ENCODE measurements around the gene FAM24B.
A peak's percentile ranks its signal among the peaks of the same experiment; 100 is the strongest.
"Not testable (repeated sequence)": the region's sequence is repeated elsewhere in the genome, so short reads cannot be mapped to it uniquely, and the experiment has no call there.

The FAM24B gene

GRCh38 chr10:122879339-122880273, at the start of gene FAM24B:
TSS of gene FAM24B (minus strand) at chr10:122879581. CDS start at chr10:122850515, 29,066 bp downstream.
- DNase-seq (ENCODE audit: low spot score), result peak; percentile 97

- DNase-seq (ENCODE audit: low spot score), result no peak
Observed at GRCh38 chr10:122915700-122916099, 36.3 kb upstream of the FAM24B start.

GRCh38 chr10:122911889-122912484, 32.6 kb upstream of the FAM24B start:
- peak; percentile 36 for DNase-seq (ENCODE audit: low spot score)

- no peak for DNase-seq (ENCODE audit: low spot score)
Observed at GRCh38 chr10:122910310-122910709, 30.9 kb upstream of the FAM24B start, which contains the start of gene FAM24A. TSS of gene FAM24A (plus strand) at chr10:122910610. CDS start at chr10:122911635, 1,025 bp downstream.

GRCh38 chr10:122903861-122904260, 24.5 kb upstream of the FAM24B start:
- DNase-seq (ENCODE audit: low spot score), result not testable (repeated sequence)

- no peak for DNase-seq (ENCODE audit: low spot score)
Observed at GRCh38 chr10:122894261-122894944, 15.0 kb upstream of the FAM24B start.

GRCh38 chr10:122884166-122884565, 4.8 kb upstream of the FAM24B start:
- DNase-seq (ENCODE audit: low spot score), result no peak

GRCh38 chr10:122882766-122883165, 3.4 kb upstream of the FAM24B start:
- DNase-seq (ENCODE audit: low spot score), result no peak

GRCh38 chr10:122878799-122879338, 512 bp downstream of the FAM24B start:
- DNase-seq (ENCODE audit: low spot score), result no peak

- peak; percentile 23 for DNase-seq (ENCODE audit: low spot score)
Observed at GRCh38 chr10:122877264-122877663, 2.1 kb downstream of the FAM24B start.

GRCh38 chr10:122876467-122876855, 2.9 kb downstream of the FAM24B start:
- DNase-seq (ENCODE audit: low spot score), result no peak

- no peak for DNase-seq (ENCODE audit: low spot score)
Observed at GRCh38 chr10:122875843-122876466, 3.4 kb downstream of the FAM24B start.

GRCh38 chr10:122871947-122872346, 7.4 kb downstream of the FAM24B start:
- DNase-seq (ENCODE audit: low spot score), result not testable (repeated sequence)

- DNase-seq (ENCODE audit: low spot score), result not testable (repeated sequence)
Observed at GRCh38 chr10:122868768-122869167, 10.6 kb downstream of the FAM24B start.

- DNase-seq (ENCODE audit: low spot score), result not testable (repeated sequence)
Observed at GRCh38 chr10:122866757-122867482, 12.5 kb downstream of the FAM24B start.

GRCh38 chr10:122864901-122865300, 14.5 kb downstream of the FAM24B start:
- DNase-seq (ENCODE audit: low spot score), result no peak

GRCh38 chr10:122864194-122864592, 15.2 kb downstream of the FAM24B start:
- no peak for DNase-seq (ENCODE audit: low spot score)

- DNase-seq (ENCODE audit: low spot score), result no peak
Observed at GRCh38 chr10:122863216-122864193, 15.9 kb downstream of the FAM24B start.

- no peak for DNase-seq (ENCODE audit: low spot score)
Observed at GRCh38 chr10:122861711-122862161, 17.6 kb downstream of the FAM24B start.

- DNase-seq (ENCODE audit: low spot score), result no peak
Observed at GRCh38 chr10:122859527-122859926, 19.9 kb downstream of the FAM24B start.
